ENCODE measurements around the gene C10orf95. TPM values are rescaled to one million over a fixed set of nuclear protein-coding genes. Genes with fewer than 3 reads are reported as not detected.

C10orf95 gene
- total RNA-seq, 1 donor from 2014 or later = not detected

DNA sequence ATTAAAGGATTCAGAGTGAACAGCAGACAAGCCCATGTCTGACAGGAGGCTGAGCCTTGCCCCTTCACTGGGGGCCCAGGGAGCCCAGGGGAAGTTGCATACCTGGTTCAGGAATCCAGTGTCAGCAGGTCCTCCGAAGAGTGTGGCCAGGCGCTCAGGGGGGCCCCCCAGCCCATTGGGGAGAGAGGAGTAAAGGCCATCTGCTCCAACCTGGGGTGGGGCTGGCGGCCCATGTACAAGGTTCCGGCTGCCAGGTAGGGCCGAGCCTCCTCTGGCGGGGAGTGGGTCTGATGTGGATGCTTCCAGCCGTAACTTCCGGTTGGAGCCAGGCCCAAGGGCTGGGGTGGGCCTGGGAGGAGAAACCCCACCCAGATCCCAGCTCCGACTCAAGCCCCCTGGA lies 35.1 kb downstream of the C10orf95 start:
- no peak for DNase-seq (ENCODE audit: low spot score)

DNA sequence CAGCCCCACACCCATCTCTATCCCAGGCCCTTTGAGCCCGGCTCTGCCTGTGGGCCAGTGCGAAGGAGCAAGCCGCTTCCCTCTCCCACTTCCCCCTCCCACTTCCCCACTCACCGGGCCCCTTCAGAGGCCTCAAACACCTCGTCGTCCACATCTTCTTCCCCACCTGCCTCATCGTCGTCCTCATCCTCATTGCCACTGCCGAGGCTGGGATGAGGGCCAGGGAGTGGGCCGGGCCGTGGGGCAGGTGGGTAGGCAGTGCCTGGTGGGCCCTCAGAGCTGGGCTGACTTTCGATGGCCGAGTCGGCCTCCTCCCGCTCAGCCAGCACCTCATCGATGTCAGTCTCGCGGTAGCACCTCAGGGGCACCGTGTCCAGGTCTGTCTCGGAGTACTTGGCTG lies 36.6 kb downstream of the C10orf95 start:
- DNase-seq (ENCODE audit: low spot score) = no peak

DNA sequence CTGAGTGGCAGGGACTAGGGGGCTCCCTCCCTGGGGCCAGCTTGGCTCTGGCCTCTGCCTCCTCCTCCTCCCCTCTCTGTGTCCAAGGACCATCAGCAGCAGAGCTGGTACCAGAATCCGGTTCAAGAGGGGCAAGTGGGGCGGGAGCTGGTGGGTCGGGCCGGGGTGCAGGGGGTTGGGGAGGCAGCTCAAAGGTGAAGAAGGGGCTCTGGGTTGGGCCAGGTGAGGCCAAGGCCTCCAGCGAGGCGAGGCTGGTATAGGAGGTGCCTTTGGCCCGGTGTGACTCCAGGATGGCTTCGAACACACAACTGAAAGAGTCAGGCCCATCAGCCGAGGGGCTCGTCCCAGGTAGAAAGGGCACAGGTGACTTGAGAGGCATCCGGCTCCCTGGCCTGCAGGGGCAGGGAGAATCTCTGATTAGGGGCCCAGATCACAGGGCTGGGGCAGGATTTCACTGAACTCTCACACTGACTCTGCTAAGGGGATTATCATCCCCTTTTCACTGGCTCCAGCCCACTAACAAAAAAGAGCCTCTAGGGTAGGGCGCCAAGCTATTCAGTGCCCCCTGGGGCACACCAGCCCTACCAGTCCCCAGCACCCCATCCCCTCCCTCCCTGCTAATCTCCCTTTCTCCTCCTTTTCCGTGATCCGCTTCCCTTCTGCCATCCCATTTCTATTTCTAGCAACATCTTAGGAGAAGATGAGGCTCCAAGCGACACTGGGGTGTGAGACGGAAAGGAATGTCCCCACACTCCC lies 37.4 kb downstream of the C10orf95 start:
- no peak for DNase-seq (ENCODE audit: low spot score)

DNA sequence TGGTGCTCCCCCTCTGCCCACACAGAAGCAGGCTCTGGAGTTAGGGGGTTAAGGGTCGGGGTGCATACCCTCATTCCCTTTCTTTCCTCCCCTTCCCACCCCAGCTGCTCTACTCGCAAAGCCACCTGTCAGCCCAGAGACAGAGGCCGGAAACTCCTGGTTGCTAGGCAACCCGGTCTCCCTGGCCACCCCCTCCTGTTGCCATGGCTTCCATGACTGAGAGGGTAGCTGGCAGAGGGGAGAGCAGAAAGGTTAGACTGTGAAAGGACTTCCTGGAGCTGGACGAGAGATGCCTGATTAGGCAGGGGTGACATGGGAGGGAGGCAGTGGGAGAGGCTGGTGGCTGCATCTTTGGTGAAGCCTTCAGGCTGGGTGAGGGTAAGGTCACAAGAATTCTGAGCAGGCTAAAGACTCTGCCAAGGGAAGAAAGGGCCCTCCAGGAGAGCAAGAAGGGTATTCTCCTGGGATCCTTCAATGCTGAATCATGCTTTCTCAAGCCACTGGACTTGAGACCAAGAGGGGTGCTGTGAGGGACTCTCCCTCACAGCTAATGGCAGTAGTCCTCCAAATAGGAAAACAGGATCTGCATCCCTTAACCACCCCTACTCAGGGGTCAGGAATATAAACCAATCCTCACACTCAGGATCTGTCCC lies 38.2 kb downstream of the C10orf95 start:
- DNase-seq (ENCODE audit: low spot score) = no peak

DNA sequence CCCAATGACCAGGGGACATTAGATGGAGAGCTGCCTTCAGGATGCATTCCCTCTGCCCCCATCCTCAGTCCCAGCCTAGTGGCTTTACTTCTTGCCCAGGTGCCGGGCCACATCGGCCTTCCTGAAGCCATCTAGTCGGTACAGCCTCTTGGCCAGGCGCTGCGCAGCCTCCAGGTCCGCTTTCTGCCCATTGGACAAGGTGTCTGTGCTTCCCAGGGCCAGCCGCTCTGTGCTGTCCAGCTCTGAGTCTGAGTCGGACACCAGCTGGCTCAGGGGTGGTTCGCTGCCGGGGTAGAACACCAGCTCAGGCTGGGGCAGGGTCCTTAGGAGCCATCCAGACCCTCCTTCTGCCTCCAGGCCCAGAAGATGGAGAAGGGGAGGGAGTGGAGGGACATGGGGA lies 39.0 kb downstream of the C10orf95 start:
- no peak for DNase-seq (ENCODE audit: low spot score)

DNA sequence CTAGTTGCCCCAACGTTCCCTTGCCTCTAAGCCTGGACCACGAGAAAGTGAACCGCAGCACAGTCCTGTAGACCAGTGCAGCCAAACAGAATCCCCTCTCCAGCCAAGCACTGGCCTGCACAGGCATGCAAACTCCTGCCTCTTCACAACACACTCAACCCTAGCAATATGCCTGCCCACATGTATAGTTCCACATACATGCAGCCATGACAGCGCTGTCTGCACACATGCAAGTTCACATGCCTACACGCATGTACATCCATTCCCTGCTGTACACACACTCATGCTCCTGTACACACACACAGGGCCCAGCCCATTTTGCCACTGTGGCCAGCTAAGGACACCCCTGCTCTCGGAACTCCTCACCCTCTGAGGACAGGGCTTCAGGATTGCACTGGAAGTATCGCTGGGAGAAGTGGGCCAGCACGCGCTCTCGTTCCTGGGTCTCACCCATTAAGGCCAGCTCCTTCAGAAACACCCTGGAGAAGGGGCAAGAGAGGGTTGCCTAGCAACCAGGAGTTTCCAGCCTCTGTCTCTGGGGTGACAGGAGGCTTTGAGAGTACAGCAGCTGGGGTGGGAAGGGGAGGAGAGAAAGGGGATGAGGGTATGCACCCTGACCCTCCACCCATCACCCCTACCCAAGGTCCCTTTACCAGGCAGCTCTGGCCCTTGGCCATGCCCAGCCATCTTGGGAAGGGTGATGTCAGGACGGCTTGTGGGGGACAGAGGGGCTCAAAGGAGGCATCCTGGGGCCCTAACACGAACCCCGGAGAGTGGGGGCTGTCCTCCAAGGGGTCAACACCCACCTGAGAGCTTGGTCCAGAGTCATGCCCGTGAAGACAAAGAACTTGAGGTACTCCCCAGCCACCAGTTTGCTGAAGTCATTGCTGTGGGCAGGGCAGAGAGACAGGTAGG lies 39.7 kb downstream of the C10orf95 start:
- DNase-seq (ENCODE audit: low spot score) = no peak

DNA sequence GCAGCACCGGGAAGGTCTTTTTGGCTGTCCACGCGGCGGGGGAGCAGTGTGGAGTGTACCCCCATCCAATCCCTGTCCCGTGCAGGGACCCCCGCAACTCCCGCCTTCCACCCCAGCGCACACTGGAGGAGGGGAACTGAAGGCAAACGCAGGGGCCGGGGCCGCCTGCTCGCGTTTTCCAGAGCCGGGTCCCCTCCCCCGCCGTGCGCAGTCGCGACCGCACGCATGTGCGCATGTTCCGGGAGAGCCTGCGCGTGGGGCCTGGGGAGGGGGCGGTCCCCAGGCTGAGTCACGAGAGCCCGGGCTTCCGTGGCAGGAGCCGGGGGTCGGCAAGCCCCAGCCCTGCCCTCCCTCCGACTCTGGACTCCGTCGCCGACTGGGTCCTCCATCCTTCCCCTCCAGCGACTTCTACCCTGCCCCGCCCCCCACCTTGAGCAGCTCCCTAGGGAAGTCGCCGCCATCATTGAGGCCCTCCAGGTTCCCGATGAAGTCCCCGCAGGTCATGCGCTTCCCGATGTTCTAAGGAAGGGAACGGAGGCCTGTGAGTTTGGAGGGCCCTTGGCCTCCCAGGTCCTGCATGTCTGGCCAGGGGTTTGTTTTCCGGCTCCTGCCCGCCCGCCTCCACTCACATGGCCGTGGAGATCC lies 40.8 kb downstream of the C10orf95 start:
- peak; percentile 73 for DNase-seq (ENCODE audit: low spot score)

DNA sequence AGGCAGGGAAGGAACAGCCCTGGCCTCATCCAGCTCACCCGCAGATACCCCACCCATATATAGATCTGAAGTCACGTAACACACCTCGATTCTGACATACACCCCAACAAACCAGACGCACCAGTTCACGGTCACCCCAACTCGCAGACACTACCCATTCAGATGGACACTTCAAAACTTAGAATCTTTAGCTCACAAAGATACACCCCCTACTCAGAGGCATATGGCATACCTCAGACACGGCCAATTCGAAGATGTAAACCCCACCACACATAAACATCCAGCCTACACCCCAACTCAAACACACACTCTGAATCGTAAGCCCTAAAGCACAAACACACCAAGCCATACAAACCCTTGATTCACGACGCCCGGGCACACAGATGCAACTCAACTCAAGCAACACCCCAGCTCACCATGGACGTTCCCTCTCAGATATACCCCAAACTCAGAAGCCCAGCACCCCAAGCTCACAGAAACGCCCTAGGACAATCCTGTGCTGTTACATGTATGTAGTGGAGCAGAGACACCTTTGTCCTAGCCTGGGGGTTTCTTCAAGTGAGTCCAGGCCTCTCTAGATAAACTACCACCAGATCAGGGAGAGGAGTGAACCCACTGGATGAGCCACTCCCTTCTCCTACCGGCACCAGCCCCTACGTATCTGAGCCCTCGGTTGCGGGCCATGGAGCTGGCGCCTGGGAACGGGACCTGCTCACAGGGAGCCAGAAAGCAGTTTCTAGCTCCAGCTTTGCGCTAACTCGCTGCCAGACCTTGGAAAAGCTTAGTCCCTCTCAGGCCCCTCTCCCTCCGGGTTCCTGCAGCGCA lies 41.5 kb downstream of the C10orf95 start:
- peak; percentile 49 for DNase-seq (ENCODE audit: low spot score)

DNA sequence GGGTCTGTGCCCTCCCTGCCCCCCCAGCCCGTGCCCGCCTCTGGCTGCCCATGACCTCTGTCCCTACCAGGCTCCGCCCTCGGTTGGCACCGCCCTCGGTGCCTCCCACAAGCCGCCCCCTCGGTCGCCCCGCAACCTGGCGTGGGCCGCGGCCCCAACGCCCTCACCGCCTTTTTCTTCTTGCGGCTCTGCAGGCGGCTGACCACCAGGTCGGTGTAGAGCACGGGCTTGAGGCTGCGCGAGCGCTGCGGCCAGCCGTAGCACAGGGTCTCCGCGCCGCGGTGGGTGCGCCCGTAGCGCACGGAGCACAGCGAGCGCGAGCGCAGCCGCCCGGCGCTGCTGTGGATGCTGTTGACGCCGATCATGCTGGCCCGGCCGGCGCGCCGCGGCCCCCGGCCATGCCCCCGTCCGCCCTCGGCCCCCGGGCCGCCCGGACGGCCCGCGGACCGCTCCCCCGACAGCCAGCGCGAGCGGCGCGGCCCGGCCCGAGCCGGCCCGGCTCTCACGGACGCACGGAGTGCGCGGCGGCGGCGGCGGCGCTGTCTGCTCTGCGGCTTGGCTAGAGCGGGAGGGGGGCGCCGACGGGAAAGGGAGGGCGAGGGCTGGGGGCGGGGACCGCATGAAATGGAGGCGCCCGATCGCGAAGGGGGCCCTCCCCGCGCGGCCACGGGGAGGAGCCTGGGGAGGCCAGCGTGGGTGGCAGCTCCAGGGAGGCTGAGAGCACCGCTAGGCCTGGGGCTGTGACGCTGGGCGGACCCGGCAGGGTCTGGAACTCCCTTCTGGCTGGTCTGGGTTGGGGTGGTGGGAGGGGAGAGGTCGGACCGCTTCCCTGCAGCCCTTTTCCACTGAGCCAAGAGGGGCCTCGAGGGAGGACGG lies 42.4 kb downstream of the C10orf95 start:
- DNase-seq (ENCODE audit: low spot score) = peak; percentile 89

DNA sequence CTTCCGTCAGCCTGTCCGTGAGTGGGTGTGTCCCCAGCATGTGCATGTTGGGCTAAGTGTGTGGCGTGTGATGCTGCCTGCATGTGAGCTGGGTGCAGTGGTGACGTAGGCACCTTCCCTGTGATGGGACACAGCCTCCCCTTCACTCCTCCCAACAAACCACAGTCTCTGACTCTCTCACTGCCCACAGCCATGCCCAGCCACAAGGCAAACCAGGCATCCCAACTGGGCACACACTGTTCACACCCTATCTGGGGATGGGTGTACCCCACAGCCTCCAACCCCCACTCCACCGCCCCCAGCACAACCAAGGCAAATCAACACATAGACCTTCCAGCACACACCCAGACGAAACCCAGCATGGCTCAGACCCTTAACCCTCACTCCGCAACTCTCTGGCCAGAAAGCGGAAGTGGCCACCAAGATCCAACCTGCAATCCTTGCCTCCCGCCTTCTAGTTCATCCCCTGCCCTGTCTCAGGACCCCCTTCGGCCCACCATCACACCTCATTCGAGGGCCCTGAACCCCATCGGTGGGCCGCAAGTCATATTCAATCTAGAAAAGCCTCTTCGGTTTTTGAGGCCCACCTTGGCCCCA lies 43.1 kb downstream of the C10orf95 start:
- DNase-seq (ENCODE audit: low spot score) = no peak

DNA sequence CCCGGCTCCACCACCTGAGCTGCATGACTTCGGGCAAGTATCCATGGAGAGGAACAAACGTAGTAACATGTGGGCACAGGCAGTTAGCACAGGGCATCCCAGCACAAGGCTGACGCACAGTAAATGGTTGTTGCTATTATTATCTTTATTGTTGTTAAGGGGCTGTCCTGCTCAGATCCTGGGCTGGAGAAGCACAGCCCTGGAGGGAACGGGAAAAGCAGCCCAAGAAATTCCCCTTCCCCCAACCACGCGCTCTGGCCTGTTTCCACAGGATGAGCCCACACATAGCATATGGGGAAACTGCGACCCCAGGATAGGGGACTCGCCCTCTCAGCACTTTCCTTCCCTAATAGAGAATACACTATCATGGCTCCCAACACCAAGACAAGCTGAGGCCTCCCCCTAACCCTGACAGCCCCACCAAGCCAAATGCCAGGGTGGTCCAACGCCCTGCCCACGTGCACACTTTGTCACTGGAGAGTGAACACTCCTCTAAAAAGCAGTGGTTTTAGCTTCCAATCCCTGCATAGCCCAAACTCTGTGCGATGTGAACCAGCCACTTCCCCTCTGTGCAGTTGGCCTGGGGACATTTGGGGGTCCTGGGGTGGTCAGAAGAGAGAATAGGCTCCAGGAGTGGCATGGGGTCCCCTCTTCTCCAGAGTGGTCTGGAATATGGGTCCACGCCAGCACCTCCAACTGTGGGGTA lies 43.8 kb downstream of the C10orf95 start:
- no peak for DNase-seq (ENCODE audit: low spot score)

DNA sequence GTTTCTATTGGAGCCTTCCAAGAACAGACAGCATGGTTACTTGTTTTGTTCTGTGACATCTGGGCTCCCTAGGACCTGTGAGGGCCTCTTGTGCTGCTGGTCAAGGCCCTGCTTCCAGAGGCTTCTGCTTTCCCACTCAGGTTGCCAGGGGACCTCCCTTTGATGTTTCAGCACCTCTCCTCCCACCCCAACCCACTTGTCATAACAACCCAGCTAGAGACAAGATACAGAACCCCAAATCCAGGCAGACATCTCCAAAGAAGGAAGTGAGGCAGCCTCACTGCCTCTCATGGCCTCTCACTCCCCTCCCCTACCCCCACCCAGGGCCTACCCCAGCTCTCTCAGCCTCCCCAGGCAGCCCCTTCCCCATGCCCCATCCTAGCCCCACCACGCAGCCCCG lies 44.5 kb downstream of the C10orf95 start:
- no peak for DNase-seq (ENCODE audit: low spot score)

DNA sequence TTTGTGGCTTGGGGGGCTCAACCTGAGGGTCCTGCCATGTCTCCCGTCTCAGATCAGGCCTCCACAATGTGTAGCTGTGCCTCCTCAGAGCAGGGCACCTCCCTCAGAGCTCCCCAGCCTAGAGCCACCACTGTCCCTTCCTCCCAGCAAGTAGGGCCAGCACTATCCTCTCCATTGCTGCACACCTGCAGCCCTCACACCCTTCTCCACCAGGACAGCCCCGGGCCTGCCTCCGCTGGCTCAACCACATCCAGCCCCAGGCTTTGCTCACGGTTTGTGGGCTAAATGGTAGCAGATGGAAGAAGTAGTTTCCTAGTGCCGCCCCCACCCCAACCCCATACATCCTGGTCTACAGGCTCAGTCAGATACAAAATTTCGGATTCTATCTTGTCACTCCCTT lies 45.7 kb downstream of the C10orf95 start:
- DNase-seq (ENCODE audit: low spot score) = no peak

DNA sequence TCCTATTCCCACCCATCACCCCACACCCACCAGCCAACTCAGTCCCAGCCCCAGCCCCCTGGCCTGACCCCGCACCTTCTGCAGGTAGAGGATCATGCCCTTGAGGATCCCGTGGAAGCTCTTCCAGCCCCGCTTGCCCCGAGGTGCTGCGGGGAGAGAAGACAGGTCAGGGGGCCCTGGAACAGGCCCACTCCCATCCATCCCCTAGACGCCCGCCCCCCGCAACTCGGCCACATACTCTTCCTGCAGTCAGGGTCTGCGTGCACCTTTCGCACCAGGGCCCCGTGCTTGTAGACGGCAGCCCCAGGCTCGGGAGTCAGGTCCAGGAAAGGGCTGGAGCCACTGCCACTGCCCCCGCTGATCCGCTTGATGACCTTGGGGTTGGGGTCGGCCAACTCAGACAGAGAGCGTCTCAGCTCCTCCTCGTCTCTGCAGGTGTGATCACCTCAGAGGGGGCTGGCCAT lies 46.2 kb downstream of the C10orf95 start:
- DNase-seq (ENCODE audit: low spot score) = no peak

DNA sequence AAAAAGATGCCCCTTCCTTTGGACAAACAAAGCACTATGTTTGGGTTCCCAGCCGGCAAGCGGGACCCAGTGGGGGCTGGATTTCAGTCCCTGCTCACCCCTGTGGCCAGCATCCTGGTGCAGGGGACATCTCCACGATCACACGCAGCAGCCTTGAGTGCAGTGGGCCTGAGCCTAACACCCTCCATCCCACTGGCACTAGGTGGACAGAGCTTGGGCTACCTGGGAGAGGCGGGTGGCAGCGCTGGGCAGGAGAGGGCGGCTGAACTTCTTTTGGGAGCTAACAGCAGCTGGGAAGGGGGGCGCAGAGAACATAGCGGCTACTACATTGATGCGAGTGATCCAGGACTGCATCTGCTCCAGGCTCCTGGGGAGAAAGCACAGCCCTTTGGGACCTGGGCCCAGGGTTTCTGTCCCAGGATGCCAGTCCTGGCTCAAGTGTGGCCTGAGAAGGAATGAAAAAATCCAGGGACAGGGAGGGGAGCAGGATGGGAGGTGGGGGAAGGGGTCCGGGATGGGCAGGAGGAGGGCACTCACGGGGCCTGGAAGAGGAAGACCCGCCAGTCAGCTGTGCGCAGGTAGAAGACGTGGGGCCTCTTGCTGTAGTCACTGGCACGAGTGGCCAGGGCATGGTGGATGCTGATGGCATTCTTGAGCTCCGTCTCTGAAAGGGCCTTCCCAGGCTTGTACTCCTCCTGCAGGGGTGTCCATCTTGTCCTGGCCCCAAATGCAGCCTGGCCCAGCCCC lies 46.8 kb downstream of the C10orf95 start:
- no peak for DNase-seq (ENCODE audit: low spot score)

DNA sequence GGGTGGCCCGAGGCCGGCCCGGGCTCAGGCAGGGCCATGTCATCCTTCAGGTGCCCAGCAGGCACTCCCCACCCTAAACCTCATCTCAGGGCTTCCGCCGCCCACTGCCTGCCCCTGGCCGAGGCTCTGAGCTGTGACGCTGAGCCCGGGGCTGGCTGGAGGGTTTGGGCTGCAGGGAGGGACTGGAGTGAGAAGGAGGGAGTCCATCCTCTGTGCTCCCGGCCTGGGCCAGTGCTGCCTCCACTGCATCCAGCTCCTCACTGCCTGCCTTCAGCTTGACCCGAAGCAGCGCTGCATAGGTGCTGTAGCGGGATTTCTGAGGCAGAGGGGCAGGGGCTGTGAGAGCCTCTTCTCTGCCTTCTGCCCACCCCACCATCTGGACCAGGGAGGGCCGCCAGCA lies 48.2 kb downstream of the C10orf95 start:
- DNase-seq (ENCODE audit: low spot score) = no peak

DNA sequence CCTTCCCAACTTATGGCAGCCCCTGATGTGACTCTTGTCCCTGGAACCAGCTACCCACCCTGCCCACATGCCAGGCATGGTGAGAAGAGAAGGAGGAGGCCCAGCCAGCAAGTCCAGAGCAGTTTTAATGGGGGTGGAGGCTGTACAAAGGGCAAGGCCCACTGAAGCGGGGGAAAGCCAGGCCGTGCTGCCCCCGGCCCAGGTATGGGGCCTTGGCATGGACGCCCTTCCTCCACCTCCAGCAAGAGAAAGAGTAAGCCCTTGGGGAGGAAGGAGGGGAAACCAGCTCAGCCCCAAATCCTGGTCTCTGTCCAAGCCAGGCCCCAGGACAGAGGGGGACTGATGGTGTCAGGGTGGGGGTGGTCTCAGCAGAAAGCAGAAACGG lies 48.8 kb downstream of the C10orf95 start:
- no peak for DNase-seq (ENCODE audit: low spot score)

Data from umbilical cord (tissue), 2 donors.